Endothelial cell (in vitro differentiated cells): Measurements from ENCODE around the gene PTPRD. TPM values are rescaled to one million over a fixed set of nuclear protein-coding genes. Genes with fewer than 3 reads are reported as not detected.

Experiments used
- DNase-seq: peaks from one replicate; pipeline ENCODE4 v3.0.0; 2021; ENCODE audit warnings: low spot score
- H3K27ac Mint-ChIP-seq: one replicate; pipeline ENCODE4 v1.8.0; 2021; ENCODE audit warnings: mixed read lengths, inconsistent platforms; ENCODE audit not compliant: unreplicated experiment
- H3K27me3 Mint-ChIP-seq: one replicate; pipeline ENCODE4 v1.8.0; 2021; ENCODE audit warnings: mild to moderate bottlenecking, moderate library complexity, mixed read lengths, inconsistent platforms; ENCODE audit not compliant: unreplicated experiment
- H3K36me3 Mint-ChIP-seq: one replicate; pipeline ENCODE4 v1.8.0; 2021; ENCODE audit warnings: mild to moderate bottlenecking, low read depth, mixed read lengths, inconsistent platforms; ENCODE audit not compliant: unreplicated experiment
- H3K4me1 Mint-ChIP-seq: one replicate; pipeline ENCODE4 v1.8.0; 2021; ENCODE audit warnings: mild to moderate bottlenecking, mixed read lengths, inconsistent platforms; ENCODE audit not compliant: unreplicated experiment
- H3K4me3 Mint-ChIP-seq: one replicate; pipeline ENCODE4 v1.8.0; 2021; ENCODE audit warnings: mild to moderate bottlenecking, mixed read lengths, inconsistent platforms; ENCODE audit not compliant: unreplicated experiment
- H3K9me3 Mint-ChIP-seq: one replicate; pipeline ENCODE4 v1.8.0; 2021; ENCODE audit warnings: mixed read lengths, inconsistent platforms; ENCODE audit not compliant: unreplicated experiment
- CTCF ChIP-seq: fragments of 200-600 bp; sonication (generic); IDR thresholded peaks from one replicate; pipeline ENCODE4 v1.5.0; 2021; ENCODE audit warnings: antibody characterized with exemption; ENCODE audit not compliant: unreplicated experiment
- total RNA-seq: library from RNA; stranded (reverse); fragmentation: NEBNext Ultra II Directional; extraction: Animal tissue kit (Norgen Biotek cat#: 25700); gene quantifications from one replicate; pipeline ENCODE4 v1.2.1, GENCODE V29; 2021; ENCODE audit not compliant: unreplicated experiment

PTPRD gene
- total RNA-seq, 1 donor from 2014 or later = 47.8 TPM

GRCh38 chr9:8713811-8714165, 1899.0 kb downstream of the PTPRD start:
- Mint-ChIP-seq H3K4me1 (no peaks in the 10 kb centered on the region), H3K4me3 (no peak overlapping the region), H3K36me3 (no peaks in the 10 kb centered on the region), H3K27ac (no peak overlapping the region), H3K27me3 (peaks cover 3% of the 10 kb centered on the region), H3K9me3 (no peaks in the 10 kb centered on the region)
- DNase-seq = no peak
- TF ChIP-seq CTCF = no peak

GRCh38 chr9:8713149-8713810, 1899.5 kb downstream of the PTPRD start:
- Mint-ChIP-seq H3K27ac (no peak overlapping the region), H3K4me3 (no peak overlapping the region)
- TF ChIP-seq CTCF = no peak

GRCh38 chr9:8709731-8710130, 1903.1 kb downstream of the PTPRD start:
- H3K36me3 Mint-ChIP-seq = no peaks in the 10 kb centered on the region
- no peaks in the 10 kb centered on the region for H3K27me3 Mint-ChIP-seq
- H3K4me3 Mint-ChIP-seq = no peak overlapping the region
- no peak for TF ChIP-seq CTCF
- no peaks in the 10 kb centered on the region for H3K9me3 Mint-ChIP-seq
- no peak for DNase-seq
- H3K4me1 Mint-ChIP-seq = no peaks in the 10 kb centered on the region
- no peak overlapping the region for H3K27ac Mint-ChIP-seq

More at GRCh38 chr9:8713149-8713810, 1899.5 kb downstream of the PTPRD start:
- no peak for DNase-seq
- H3K27me3 Mint-ChIP-seq = peaks cover 1% of the 10 kb centered on the region
- no peaks in the 10 kb centered on the region for H3K9me3 Mint-ChIP-seq
- no peaks in the 10 kb centered on the region for H3K36me3 Mint-ChIP-seq
- no peaks in the 10 kb centered on the region for H3K4me1 Mint-ChIP-seq

GRCh38 chr9:8708728-8709127, 1904.1 kb downstream of the PTPRD start:
- Mint-ChIP-seq H3K4me1 (peaks cover 7% of the 10 kb centered on the region), H3K36me3 (no peaks in the 10 kb centered on the region), H3K9me3 (no peaks in the 10 kb centered on the region), H3K4me3 (no peak overlapping the region), H3K27me3 (no peaks in the 10 kb centered on the region), H3K27ac (no peak overlapping the region)
- DNase-seq = no peak
- no peak for TF ChIP-seq CTCF

- Mint-ChIP-seq H3K36me3 (no peaks in the 10 kb centered on the region), H3K27me3 (no peaks in the 10 kb centered on the region), H3K27ac (no peak overlapping the region), H3K9me3 (no peaks in the 10 kb centered on the region), H3K4me3 (no peak overlapping the region), H3K4me1 (peaks cover 7% of the 10 kb centered on the region)
- TF ChIP-seq CTCF = no peak
- no peak for DNase-seq
Observed at GRCh38 chr9:8706998-8707397, 1905.8 kb downstream of the PTPRD start.
